Skeletal muscle satellite cell (primary cell): ENCODE results near the gene HMCN1.
"Not testable (repeated sequence)": the region's sequence is repeated elsewhere in the genome, so short reads cannot be mapped to it uniquely, and the experiment has no call there.

Source experiments
- H3K27me3 ChIP-seq: 2 replicates; pipeline ENCODE4 v1.7.0; 2013; ENCODE audit warnings: low read length; ENCODE audit not compliant: control insufficient read depth, insufficient read depth
- H3K36me3 ChIP-seq: 2 replicates; pipeline ENCODE4 v1.7.0; 2013; ENCODE audit warnings: mild to moderate bottlenecking, control low read depth, low read length; ENCODE audit not compliant: insufficient read depth
- H3K4me1 ChIP-seq: 2 replicates; pipeline ENCODE4 v1.7.0; 2013; ENCODE audit warnings: low read length; ENCODE audit not compliant: control insufficient read depth, insufficient read depth
- H3K4me2 ChIP-seq: 2 replicates; pipeline ENCODE4 v1.7.0; 2013; ENCODE audit warnings: mild to moderate bottlenecking, low read length
- H3K4me3 ChIP-seq: 2 replicates; pipeline ENCODE4 v1.7.0; 2013; ENCODE audit warnings: low read length
- H3K9ac ChIP-seq: 2 replicates; pipeline ENCODE4 v1.7.0; 2013; ENCODE audit warnings: mild to moderate bottlenecking, low read depth, low read length, moderate library complexity
- H3K9me3 ChIP-seq: replicated peaks from 2 replicates; pipeline ENCODE4 v1.7.0; 2013; ENCODE audit warnings: mild to moderate bottlenecking, control low read depth, low read length

HMCN1 gene

DNA sequence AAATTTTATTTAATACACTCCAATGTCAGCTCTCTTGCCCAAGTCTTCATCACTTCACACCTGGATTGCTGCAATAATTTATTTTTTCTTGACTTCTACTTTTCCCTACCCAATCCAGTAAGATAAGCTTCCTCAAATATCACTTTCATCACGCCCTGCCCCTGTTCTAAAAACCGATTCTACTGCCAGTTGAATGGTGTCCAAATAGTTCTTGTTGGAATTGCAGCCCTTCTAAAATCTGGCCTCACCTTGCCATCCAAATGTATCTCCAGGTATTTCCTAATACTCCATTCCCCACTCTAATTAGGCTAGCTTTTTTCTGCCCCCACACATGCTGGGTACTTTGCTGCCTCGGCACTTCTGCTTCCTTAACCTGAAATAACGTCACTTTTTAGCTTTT is 152.5 kb downstream of the HMCN1 start:
- Histone ChIP-seq H3K36me3 (no peaks in the 10 kb centered on the region), H3K4me2 (no peak overlapping the region), H3K9ac (no peak overlapping the region), H3K27me3 (no peaks in the 10 kb centered on the region), H3K4me3 (no peak overlapping the region), H3K4me1 (no peaks in the 10 kb centered on the region), H3K9me3 (no peaks in the 10 kb centered on the region)

DNA sequence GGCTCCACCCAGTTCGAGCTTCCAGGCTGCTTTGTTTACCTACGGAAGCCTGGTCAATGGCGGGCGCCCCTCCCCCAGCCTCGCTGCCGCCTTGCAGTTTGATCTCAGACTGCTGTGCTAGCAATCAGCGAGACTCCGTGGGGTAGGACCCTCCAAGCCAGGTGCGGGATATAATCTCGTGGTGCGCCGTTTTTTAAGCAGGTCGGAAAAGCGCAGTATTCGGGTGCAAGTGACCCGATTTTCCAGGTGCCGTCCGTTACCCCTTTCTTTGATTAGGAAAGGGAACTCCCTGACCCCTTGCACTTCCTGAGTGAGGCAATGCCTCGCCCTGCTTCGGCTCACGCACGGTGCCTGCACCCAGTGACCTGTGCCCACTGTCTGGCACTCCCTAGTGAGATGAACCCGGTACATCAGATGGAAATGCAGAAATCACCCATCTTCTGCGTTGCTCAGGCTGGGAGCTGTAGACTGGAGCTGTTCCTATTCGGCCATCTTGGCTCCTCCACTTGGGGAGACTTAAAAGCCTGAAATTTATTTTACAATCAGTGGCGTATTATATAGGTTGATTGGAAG is 158.7 kb downstream of the HMCN1 start:
- not testable (repeated sequence) for H3K4me3 ChIP-seq, H3K27me3 ChIP-seq, H3K36me3 ChIP-seq

DNA sequence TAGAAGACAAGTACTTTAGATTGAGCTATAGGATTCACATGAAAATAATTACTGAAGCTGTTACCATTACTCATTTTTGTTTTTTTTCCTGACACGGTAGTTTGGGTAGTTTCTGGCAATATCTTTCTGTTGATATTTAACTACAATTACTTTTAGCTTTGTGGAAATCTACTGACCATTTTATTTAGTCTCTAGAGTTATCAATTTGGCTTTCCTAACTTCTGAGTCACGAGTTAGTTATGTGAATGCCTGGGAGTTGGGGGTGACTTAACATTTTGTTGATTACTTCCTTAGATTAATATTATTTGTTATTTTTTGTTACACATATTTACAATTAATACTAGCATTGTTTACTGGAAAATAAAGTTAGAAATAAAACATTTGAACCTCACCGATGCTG is 160.6 kb downstream of the HMCN1 start:
- Histone ChIP-seq H3K4me1 (no peaks in the 10 kb centered on the region), H3K9ac (no peak overlapping the region), H3K4me2 (no peak overlapping the region), H3K27me3 (no peaks in the 10 kb centered on the region), H3K36me3 (no peaks in the 10 kb centered on the region), H3K9me3 (no peaks in the 10 kb centered on the region), H3K4me3 (no peak overlapping the region)

More for the DNA sequence above, 158.7 kb downstream of the HMCN1 start:
- not testable (repeated sequence) for H3K9ac ChIP-seq, H3K4me1 ChIP-seq, H3K4me2 ChIP-seq, H3K9me3 ChIP-seq

DNA sequence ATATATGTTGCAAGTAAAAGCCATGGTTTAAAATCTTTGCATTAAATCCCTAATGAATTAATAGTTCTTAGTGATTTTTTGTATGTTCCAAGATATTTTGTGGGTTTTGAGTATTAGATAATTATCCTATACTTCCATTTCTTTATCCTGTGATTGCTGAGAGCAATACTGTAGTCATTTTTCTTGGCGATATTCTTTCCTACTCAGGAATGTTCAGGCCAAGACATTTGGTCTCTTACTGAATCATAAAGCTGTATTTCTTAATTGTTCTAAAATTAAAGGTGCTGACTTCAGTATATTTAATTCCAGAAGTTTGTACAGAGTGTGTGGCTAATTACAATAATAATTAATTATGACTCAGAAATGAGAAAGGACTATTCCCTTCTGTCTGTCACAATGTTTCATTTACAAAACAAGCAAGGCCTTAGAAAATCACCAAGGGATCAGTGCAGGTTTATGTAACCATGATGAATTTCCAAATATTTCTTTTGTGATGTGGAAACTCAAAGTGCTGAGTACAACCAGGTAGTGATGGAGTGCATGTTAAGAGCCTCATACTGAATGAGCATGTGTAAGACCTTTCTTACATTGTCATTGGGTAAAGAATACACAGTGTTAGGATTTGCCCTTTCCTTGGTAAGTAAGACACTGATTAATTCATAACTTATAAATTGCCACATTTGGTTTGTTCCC is 161.2 kb downstream of the HMCN1 start:
- H3K36me3 ChIP-seq, result no peaks in the 10 kb centered on the region
- no peak overlapping the region for H3K4me2 ChIP-seq
- H3K4me3 ChIP-seq, result no peak overlapping the region
- H3K4me1 ChIP-seq, result no peaks in the 10 kb centered on the region
- H3K27me3 ChIP-seq, result no peaks in the 10 kb centered on the region
- no peaks in the 10 kb centered on the region for H3K9me3 ChIP-seq
- no peak overlapping the region for H3K9ac ChIP-seq

DNA sequence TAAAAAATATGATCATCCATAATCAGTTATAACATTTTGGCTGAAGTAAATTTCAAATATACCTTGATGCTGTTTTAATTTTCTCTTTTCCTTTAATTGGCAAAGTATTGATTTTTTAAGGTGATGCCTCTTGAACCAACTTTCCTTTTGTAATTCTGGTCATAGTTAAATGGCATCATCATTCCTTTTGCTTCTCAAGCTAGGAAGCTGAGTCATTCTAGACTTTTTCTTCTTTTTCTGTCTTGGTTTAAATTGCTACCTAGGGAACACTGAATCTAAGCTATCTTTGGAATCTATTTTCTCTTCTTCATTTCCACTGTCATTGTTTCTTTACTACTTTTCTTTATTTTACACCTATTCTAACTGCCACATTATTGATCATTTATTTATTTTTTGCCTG is 162.7 kb downstream of the HMCN1 start:
- H3K27me3 ChIP-seq, result no peaks in the 10 kb centered on the region
- H3K4me2 ChIP-seq, result no peak overlapping the region
- H3K36me3 ChIP-seq, result no peaks in the 10 kb centered on the region
- H3K9ac ChIP-seq, result no peak overlapping the region
- no peaks in the 10 kb centered on the region for H3K9me3 ChIP-seq
- no peaks in the 10 kb centered on the region for H3K4me1 ChIP-seq
- no peak overlapping the region for H3K4me3 ChIP-seq

DNA sequence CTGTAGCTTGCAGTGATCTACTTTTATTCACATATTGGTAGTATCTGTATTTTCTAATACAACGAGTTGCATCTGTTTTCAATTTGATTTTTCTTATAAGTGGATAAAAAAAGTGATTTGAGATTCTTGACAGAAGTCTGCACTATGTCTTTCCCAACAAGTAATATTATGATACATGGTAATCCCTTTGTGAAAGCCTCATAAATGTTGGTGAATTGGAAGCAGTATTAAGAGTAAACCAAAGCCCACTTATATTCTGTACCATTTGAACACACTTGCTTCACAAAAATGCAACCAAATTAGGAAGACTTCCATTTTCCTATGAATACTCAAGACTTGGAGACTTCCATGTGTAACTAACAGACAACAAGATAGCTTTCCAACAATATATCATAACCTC is 172.0 kb downstream of the HMCN1 start:
- Histone ChIP-seq H3K4me2 (no peak overlapping the region), H3K4me1 (no peaks in the 10 kb centered on the region), H3K9me3 (no peaks in the 10 kb centered on the region), H3K4me3 (no peak overlapping the region), H3K9ac (no peak overlapping the region), H3K36me3 (no peaks in the 10 kb centered on the region), H3K27me3 (no peaks in the 10 kb centered on the region)

DNA sequence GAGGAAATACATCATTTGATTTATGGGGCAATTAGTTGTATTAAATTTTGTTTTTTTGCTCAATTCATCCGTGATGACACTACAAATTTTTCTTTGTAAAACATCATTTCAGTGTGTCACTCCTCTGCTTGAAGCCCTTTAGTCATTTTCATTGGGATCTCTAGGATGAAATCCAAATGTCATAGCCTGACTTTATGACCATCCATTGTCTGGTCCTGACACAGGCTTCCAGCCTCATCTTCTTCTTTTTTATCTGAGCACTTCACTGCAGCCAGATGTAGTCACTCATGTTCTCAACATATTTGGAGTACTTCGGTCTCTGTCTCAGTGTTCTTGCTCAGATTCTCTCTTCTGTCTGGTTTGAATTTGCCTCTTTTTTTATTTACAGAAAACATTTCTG is 173.1 kb downstream of the HMCN1 start:
- Histone ChIP-seq H3K36me3 (no peaks in the 10 kb centered on the region), H3K9ac (no peak overlapping the region), H3K27me3 (no peaks in the 10 kb centered on the region), H3K4me2 (no peak overlapping the region), H3K4me3 (no peak overlapping the region), H3K4me1 (no peaks in the 10 kb centered on the region), H3K9me3 (no peaks in the 10 kb centered on the region)

DNA sequence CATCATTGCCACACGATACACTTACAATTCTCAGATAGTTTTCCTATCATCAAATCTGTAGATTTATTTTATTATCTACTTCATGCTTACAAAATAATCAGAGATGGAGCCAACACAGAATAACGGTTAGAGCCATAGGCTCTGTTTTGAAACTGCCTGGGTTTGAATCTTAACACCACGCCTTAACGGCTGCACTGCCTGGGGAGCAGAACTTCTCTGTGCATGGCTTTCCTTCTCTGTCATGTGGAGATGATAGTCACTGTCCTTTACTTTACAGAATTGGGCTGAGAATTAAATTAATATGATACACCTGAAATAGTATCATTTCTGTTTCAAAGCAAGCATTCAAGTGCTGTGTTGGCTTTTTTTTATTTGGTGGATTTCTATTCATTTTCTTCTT is 177.8 kb downstream of the HMCN1 start:
- Histone ChIP-seq H3K4me2 (no peak overlapping the region), H3K9ac (no peak overlapping the region), H3K9me3 (no peaks in the 10 kb centered on the region), H3K27me3 (no peaks in the 10 kb centered on the region), H3K4me3 (no peak overlapping the region), H3K4me1 (no peaks in the 10 kb centered on the region), H3K36me3 (no peaks in the 10 kb centered on the region)

DNA sequence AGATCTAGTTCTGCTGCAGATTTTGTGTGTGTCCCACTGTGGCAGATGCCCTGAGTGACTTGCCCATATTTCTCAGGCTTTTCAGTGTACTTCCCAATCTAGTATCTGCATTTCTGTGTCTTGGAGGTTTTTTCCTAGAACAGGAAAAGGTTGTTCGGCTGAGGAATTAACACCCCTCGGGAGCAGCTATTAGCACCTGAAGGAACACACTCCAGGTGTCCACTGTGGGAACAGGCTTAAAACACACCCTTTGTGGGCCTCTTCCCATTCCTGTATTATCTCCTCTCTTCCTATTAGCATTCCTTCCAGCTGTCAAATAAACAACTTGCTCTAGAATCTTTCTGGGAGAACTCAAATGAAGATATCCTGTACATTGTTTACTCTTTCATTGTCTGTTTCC is 178.3 kb downstream of the HMCN1 start:
- no peaks in the 10 kb centered on the region for H3K4me1 ChIP-seq
- no peaks in the 10 kb centered on the region for H3K36me3 ChIP-seq
- H3K9me3 ChIP-seq, result no peaks in the 10 kb centered on the region
- H3K4me3 ChIP-seq, result no peak overlapping the region
- no peak overlapping the region for H3K9ac ChIP-seq
- no peaks in the 10 kb centered on the region for H3K27me3 ChIP-seq
- no peak overlapping the region for H3K4me2 ChIP-seq

DNA sequence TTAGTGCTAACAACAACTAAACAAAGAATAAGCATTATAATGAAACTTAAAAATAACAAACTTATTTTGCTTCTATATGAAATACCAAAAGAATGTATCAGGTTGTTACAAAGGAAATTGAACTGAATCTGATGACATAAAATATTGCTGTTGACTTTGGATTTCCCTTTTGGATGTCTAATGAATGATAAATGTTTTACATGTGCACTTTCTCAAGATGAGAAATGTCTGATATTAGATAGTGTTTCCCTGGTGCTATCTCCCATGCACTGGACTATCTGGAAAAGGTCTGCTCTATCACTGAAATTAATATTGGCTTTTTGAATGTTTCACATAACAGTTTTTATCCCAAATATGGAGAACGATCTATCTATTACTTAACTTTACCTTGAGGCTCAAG is 179.9 kb downstream of the HMCN1 start:
- H3K9me3 ChIP-seq, result no peaks in the 10 kb centered on the region
- H3K4me1 ChIP-seq, result no peaks in the 10 kb centered on the region
- peaks cover under 1% of the 10 kb centered on the region for H3K27me3 ChIP-seq
- no peak overlapping the region for H3K9ac ChIP-seq
- H3K4me2 ChIP-seq, result no peak overlapping the region
- no peak overlapping the region for H3K4me3 ChIP-seq
- H3K36me3 ChIP-seq, result no peaks in the 10 kb centered on the region

DNA sequence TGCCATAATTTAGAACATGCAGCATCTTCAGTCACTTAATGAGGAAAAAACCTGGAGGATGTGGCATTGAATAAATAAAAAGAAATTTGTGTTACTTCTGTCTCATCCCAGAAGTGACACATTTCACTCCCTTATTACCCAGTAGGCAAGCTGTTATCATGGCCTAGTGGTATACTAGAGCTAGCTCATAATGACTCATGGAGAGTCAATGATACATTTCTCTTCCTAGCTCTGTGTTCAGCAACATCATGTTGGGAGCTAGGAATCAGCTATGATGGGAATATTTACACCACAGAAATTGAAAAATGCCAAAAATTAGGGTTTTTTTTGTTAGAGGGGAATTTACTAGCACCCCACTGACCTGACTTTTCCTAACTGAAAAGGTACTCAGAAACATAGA is 182.7 kb downstream of the HMCN1 start:
- Histone ChIP-seq H3K9me3 (no peaks in the 10 kb centered on the region), H3K9ac (no peak overlapping the region), H3K4me2 (no peak overlapping the region), H3K4me1 (no peaks in the 10 kb centered on the region), H3K4me3 (no peak overlapping the region), H3K36me3 (no peaks in the 10 kb centered on the region), H3K27me3 (peaks cover 5% of the 10 kb centered on the region)

DNA sequence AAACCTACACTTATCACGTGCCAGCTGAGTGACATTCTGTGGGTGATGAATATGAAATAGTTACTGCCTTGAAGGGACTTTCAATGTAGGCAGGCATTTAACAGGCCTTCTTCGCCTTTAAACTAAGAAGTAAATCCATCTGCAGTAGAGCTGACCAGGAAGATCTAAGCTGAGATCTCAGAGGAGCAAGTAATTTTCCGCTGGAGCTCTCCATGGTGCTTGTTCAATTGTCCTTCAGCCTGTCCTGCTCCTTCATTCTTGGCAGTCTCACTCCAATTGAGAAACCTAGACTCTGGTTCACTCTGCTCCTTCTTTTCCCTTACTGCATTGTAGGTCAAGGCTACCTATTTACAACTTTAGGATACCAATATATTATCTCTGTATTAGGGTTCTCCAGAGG is 183.5 kb downstream of the HMCN1 start:
- no peaks in the 10 kb centered on the region for H3K36me3 ChIP-seq
- H3K4me1 ChIP-seq, result no peaks in the 10 kb centered on the region
- H3K9me3 ChIP-seq, result no peaks in the 10 kb centered on the region
- no peak overlapping the region for H3K4me3 ChIP-seq
- H3K9ac ChIP-seq, result no peak overlapping the region
- peaks cover 5% of the 10 kb centered on the region for H3K27me3 ChIP-seq
- no peak overlapping the region for H3K4me2 ChIP-seq
